Activated CD8-positive, alpha-beta memory T cell treated with anti-CD3 and anti-CD28 coated beads for 24 hours (primary cell): Measurements from ENCODE around the gene NEURL4.
A peak's percentile ranks its signal among the peaks of the same experiment; 100 is the strongest.
"Not testable (repeated sequence)": the region's sequence is repeated elsewhere in the genome, so short reads cannot be mapped to it uniquely, and the experiment has no call there.

Experiments
- DNase-seq: peaks from one replicate; pipeline ENCODE4 v3.0.0-alpha.2; 2020

NEURL4 gene

GRCh38 chr17:7346761-7347614 is 17.9 kb upstream of the NEURL4 start:
- no peak for DNase-seq

- DNase-seq: no peak
Observed at GRCh38 chr17:7343250-7343649, 14.1 kb upstream of the NEURL4 start.

- DNase-seq: no peak
Observed at GRCh38 chr17:7341842-7342241, 12.7 kb upstream of the NEURL4 start.

GRCh38 chr17:7340179-7340578 is 11.0 kb upstream of the NEURL4 start:
- no peak for DNase-seq

- DNase-seq: not testable (repeated sequence)
Observed at GRCh38 chr17:7337600-7337999, 8.5 kb upstream of the NEURL4 start.

- peak; percentile 92 for DNase-seq
Observed at GRCh38 chr17:7336240-7337175, 7.4 kb upstream of the NEURL4 start, which contains the start of gene ACAP1. Gene ACAP1, plus strand, starts transcription at chr17:7336529. Its CDS starts 206 bp downstream, at chr17:7336735.

GRCh38 chr17:7335765-7336164 is 6.6 kb upstream of the NEURL4 start:
- DNase-seq: not testable (repeated sequence)

GRCh38 chr17:7334938-7335538 is 5.9 kb upstream of the NEURL4 start:
- no peak for DNase-seq

- DNase-seq: not testable (repeated sequence)
Observed at GRCh38 chr17:7332600-7333069, 3.5 kb upstream of the NEURL4 start.

DNA sequence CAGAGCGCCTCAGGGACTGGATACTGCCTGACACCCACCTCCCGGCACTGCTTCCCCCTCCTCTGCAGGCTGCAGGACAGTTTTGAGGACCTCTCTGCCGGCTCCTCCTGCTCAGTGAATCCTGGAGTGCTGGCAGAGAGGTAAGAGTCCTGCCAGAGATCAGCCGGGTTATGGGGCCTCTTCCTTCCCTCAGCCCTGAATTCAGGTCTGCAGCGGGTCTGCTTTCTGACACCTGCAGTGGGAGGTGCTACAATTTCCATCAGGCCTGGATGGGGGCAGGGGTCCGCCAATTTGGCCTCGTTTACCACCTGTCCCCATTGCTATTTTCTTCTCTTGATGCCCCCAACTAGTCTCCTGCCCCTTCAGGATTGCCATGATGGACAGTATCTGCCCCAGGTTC is 3.0 kb upstream of the NEURL4 start:
- DNase-seq: no peak

- no peak for DNase-seq
Observed at GRCh38 chr17:7330638-7331015, 1.5 kb upstream of the NEURL4 start.

DNA sequence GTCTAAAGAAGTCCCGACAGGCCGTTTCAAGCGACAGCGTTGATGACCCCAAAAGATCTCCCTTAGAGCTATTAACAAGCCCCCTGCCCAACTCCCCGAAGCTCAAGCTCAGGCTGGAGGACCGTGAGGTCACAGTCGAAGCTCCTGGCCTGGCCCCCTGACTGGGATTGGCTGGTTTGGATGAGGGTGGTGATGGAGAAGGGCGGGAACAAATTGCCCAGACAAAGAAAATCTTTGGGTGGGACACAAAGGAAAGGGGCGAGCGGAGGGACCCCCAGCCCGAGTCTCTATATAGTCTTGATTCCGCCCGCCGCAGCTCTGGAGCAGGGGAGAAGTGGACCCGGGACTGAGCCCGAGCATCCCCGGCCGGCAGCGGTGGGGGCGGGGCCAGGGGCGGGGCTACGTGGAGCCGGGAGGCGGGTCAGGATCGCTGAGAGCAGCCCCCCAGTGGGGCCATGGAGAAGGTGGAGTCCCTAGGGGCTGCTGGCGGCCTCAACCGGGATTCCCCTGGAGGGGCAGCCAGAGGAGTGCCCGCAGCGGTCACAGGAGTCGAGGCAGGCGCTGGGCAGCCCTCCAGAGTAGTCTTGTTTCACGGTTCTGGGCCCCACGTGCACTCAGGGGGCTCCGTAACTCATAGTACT is 982 bp upstream of the NEURL4 start:
- peak; percentile 94 for DNase-seq

- peak; percentile 98 for DNase-seq
Observed at GRCh38 chr17:7329374-7329996, 350 bp upstream of the NEURL4 start.

GRCh38 chr17:7328009-7328408 is 1.1 kb downstream of the NEURL4 start:
- DNase-seq: no peak

- DNase-seq: no peak
Observed at GRCh38 chr17:7327501-7327900, 1.6 kb downstream of the NEURL4 start.

- no peak for DNase-seq
Observed at GRCh38 chr17:7327056-7327455, 2.1 kb downstream of the NEURL4 start.

DNA sequence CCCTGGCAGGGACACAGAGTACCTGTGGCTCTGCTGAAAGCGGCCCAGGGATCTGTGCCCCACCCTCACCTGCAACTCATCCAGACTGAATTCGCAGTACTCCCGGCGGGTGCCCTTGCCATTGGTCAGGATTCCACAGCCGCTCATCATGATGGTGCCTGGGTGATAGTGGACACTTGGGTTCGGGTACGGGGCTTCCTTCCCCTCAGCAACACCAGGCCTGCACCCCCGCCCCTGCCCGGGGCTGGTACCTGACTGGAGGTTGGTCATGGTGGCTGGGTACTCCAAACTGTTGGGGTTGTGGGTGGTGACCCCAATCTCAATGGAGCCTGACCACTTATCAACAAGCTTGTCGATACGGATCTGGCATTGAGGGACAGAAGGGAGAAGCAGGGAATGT is 2.9 kb downstream of the NEURL4 start:
- no peak for DNase-seq

DNA sequence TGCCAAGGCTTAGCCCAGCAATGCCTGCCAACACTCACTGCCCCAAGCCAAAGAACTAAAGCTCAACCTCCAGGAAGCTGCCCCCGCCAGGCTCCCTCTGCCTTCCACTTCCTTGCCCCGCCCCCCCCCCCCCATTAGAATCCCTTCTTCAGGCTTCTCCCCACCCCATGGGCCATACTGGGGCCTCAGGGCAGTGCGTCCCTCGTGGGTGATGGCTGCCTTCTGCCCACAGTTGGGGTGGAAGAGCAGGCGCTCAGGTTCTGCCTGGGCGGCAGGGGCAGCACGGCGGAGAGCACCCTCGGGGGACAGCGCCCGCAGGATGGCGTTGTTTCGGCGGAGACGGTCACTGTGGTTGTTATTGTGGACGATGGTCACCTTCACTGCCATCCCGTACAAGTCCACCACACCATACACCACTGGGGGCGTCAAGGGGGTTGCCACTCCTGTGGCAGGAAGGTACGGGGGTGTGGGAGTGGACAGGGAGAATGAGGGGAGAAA is 4.1 kb downstream of the NEURL4 start:
- DNase-seq: no peak

GRCh38 chr17:7324438-7324779 is 4.7 kb downstream of the NEURL4 start:
- DNase-seq: no peak

- DNase-seq: peak; percentile 88
Observed at GRCh38 chr17:7323731-7324437, 5.3 kb downstream of the NEURL4 start.

- no peak for DNase-seq
Observed at GRCh38 chr17:7322520-7323194, 6.5 kb downstream of the NEURL4 start.
